PC-3 (cell line): ENCODE data around the gene PTPRS. TPM values are rescaled to one million over a fixed set of nuclear protein-coding genes. Genes with fewer than 3 reads are reported as not detected.

Source experiments
- ATAC-seq: fragments of 200-7000 bp; cut with Tn5 transposase; 2 replicates; pipeline ENCODE4 v1.9.1; 2020; ENCODE audit warnings: mild to moderate bottlenecking, moderate library complexity
- BruUV-seq: library from RNA; stranded (reverse); fragments of 400-500 nt; replicated peaks from 2 replicates; lab custom pipeline; 2021; lab: Mats Ljungman, UMichigan
- CTCF ChIA-PET: fragments of 300-600 bp; sonication (Branson Sonifier 250); formaldehyde crosslinking; loops from one replicate; lab custom pipeline; 2022; ENCODE audit warnings: antibody characterized with exemption; lab: Charles Lee
- POLR2A ChIA-PET: fragments of 300-600 bp; sonication (Branson Sonifier 250); formaldehyde crosslinking; loops from one replicate; lab custom pipeline; 2022; ENCODE audit warnings: antibody characterized with exemption; ENCODE audit not compliant: unreplicated experiment; lab: Charles Lee
- DNase-seq: peaks from one replicate; pipeline ENCODE4 v3.0.0-alpha.2; 2015
- H2AFZ ChIP-seq: fragments of 300-600 bp; sonication (generic); 2 replicates; pipeline ENCODE4 v1.6.0; 2016; ENCODE audit warnings: antibody characterized with exemption, low read length
- H3F3A ChIP-seq: fragments of 300-600 bp; sonication (generic); one replicate; pipeline ENCODE4 v1.6.0; 2017; ENCODE audit warnings: antibody characterized with exemption, low read length, control low read depth, mild to moderate bottlenecking; ENCODE audit not compliant: unreplicated experiment
- H3K27ac ChIP-seq: fragments of 300-600 bp; sonication (generic); 2 replicates; pipeline ENCODE4 v1.5.1; 2016; ENCODE audit warnings: mild to moderate bottlenecking, low read length
- H3K27me3 ChIP-seq: fragments of 300-600 bp; sonication (generic); 2 replicates; pipeline ENCODE4 v1.6.1; 2016; ENCODE audit warnings: low read length, mixed read lengths
- H3K36me3 ChIP-seq: fragments of 300-600 bp; sonication (generic); 2 replicates; pipeline ENCODE4 v1.6.1; 2016; ENCODE audit warnings: low read depth, mixed run types, low read length, mixed read lengths
- H3K4me1 ChIP-seq: fragments of 300-600 bp; sonication (generic); 2 replicates; pipeline ENCODE4 v1.5.1; 2016; ENCODE audit warnings: low read length; ENCODE audit not compliant: insufficient read depth
- H3K4me2 ChIP-seq: fragments of 300-600 bp; sonication (generic); 2 replicates; pipeline ENCODE4 v1.6.0; 2016; ENCODE audit warnings: low read length
- H3K4me3 ChIP-seq: fragments of 300-600 bp; sonication (generic); 2 replicates; pipeline ENCODE4 v1.5.1; 2016; ENCODE audit warnings: mild to moderate bottlenecking, low read length, mixed read lengths
- H3K79me2 ChIP-seq: fragments of 300-600 bp; sonication (generic); 2 replicates; pipeline ENCODE4 v1.6.1; 2017; ENCODE audit warnings: low read length, mixed read lengths
- H3K9ac ChIP-seq: fragments of 300-600 bp; sonication (generic); 2 replicates; pipeline ENCODE4 v1.6.0; 2016; ENCODE audit warnings: mild to moderate bottlenecking, low read length
- H3K9me2 ChIP-seq: fragments of 300-600 bp; sonication (generic); replicated peaks from 2 replicates; pipeline ENCODE4 v1.6.1; 2016; ENCODE audit warnings: mixed run types, low read length, mixed read lengths
- H3K9me3 ChIP-seq: fragments of 300-600 bp; sonication (generic); 2 replicates; pipeline ENCODE4 v1.6.1; 2016; ENCODE audit warnings: low read length, mixed read lengths
- H4K20me1 ChIP-seq: fragments of 300-600 bp; sonication (generic); 2 replicates; pipeline ENCODE4 v1.6.1; 2016; ENCODE audit warnings: low read length, mixed read lengths
- EZH2 ChIP-seq: fragments of 300-600 bp; sonication (generic); IDR thresholded peaks from one replicate; pipeline ENCODE4 v1.6.1; 2017; ENCODE audit warnings: antibody characterized with exemption, mild to moderate bottlenecking, low read length; ENCODE audit not compliant: unreplicated experiment
- EZH2phosphoT487 ChIP-seq: fragments of 300-600 bp; sonication (generic); IDR thresholded peaks from 2 replicates; pipeline ENCODE4 v1.6.1; 2018; ENCODE audit warnings: mild to moderate bottlenecking, antibody characterized with exemption, low read length, borderline replicate concordance
- intact Hi-C: fragments of 100-400 bp; cut with micrococcal nuclease; formaldehyde crosslinking; loops from 2 replicates; pipeline ENCODE4 v1.9.0; 2023
- total RNA-seq: library from RNA; depleted of rRNA; stranded (reverse); fragments of >200 nt; gene quantifications from 2 replicates; pipeline ENCODE4 v1.2.3, GENCODE V29; 2014
- TF ChIP-seq, protein P1 (sequence below): fragments of 300-600 bp; sonication (generic); conservative IDR thresholded peaks from 2 replicates; pipeline ENCODE4 v1.5.1; 2017; ENCODE audit warnings: antibody characterized with exemption, low read depth, mild to moderate bottlenecking, low read length

The PTPRS gene
- total RNA-seq, 1 experiment from 2014 or later: 106 TPM

DNA sequence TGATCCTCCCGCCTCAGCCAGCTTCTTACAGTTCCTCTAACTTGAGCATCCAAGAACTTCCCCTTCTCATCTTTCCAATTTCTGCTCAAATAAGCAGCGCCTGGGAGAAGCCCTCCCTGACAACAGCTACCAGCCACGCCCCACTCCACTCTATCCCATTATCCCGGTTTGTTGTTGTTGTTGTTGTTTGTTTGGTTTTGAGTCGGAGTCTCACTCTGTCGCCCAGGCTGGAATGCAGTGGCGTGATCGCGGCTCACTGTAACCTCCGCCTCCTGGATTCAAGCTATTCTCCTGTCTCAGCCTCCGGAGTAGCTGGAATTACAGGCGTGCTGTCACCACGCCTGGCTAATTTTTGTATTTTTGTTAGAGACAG, 822 bp upstream of the PTPRS start:
- H3K36me3 ChIP-seq: no peaks in the 10 kb centered on the region
- ATAC-seq (no peak), DNase-seq (no peak)
- no peak for TF ChIP-seq EZH2phosphoT487
- TF ChIP-seq, protein P1, sequence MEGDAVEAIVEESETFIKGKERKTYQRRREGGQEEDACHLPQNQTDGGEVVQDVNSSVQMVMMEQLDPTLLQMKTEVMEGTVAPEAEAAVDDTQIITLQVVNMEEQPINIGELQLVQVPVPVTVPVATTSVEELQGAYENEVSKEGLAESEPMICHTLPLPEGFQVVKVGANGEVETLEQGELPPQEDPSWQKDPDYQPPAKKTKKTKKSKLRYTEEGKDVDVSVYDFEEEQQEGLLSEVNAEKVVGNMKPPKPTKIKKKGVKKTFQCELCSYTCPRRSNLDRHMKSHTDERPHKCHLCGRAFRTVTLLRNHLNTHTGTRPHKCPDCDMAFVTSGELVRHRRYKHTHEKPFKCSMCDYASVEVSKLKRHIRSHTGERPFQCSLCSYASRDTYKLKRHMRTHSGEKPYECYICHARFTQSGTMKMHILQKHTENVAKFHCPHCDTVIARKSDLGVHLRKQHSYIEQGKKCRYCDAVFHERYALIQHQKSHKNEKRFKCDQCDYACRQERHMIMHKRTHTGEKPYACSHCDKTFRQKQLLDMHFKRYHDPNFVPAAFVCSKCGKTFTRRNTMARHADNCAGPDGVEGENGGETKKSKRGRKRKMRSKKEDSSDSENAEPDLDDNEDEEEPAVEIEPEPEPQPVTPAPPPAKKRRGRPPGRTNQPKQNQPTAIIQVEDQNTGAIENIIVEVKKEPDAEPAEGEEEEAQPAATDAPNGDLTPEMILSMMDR: no peak
- no peak for TF ChIP-seq EZH2
- H3K9me2 ChIP-seq: no peaks in the 10 kb centered on the region
- intact Hi-C loops: no loop called here
- no peak overlapping the region for H3K9ac ChIP-seq
- POLR2A ChIA-PET: no interaction called here
- no peaks in the 10 kb centered on the region for H4K20me1 ChIP-seq
- no peaks in the 10 kb centered on the region for H3K27me3 ChIP-seq
- H3K27ac ChIP-seq: no peak overlapping the region
- H3K4me2 ChIP-seq: no peak overlapping the region
- H3K4me3 ChIP-seq: no peak overlapping the region
- H3F3A ChIP-seq: no peaks in the 10 kb centered on the region
- H3K79me2 ChIP-seq: peaks cover 10% of the 10 kb centered on the region
- H2AFZ ChIP-seq: 0 out of 2 replicates have a peak overlapping the region, but pooled peaks have one; percentile 51
- peaks cover 19% of the 10 kb centered on the region for H3K4me1 ChIP-seq
- H3K9me3 ChIP-seq: no peaks in the 10 kb centered on the region
- CTCF ChIA-PET: no interaction called here
- no TSS peak for BruUV-seq

DNA sequence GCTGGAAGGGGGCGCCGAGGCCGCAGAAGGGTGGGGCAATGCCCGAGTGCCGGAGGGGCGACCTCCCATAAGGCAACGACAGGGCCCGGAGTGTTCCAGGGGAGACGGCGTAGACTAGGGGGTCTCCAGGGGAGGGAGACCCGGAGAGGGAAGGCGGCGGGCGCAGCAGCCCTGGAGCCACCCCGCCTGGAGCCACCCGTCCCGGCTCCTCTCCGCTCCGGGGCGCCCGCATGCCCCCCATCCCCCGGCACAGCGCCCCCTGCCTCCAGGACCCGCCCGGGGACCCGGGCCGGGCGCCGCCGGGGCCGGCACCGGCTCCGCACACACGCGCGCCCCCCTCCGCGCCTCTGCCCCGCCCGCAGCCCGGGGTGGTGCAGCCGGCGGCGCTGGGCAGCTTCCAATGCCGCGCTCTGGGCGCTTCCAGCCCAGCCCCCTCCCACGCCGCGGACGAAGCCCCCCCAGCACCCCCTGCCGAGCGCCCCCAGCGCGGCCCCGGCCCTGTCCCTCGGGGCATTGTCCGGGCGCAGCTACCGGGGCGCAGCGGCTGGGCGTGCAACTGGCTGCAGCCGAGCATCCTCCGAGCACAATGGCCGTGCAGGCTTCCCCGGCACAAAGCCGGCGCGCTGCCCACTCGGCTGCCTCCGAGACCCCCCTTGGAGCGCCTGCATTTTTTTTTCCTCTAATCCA, 519 bp downstream of the PTPRS start:
- Histone ChIP-seq H3K36me3 (no peaks in the 10 kb centered on the region), H3K9me2 (no peaks in the 10 kb centered on the region), H3K9ac (peak overlapping the region; percentile 28; the same call in 1 of the 2 replicates), H2AFZ (peak overlapping the region; percentile 87), H3K4me3 (peak overlapping the region; percentile 95), H3K4me1 (peaks cover 6% of the 10 kb centered on the region), H3F3A (no peaks in the 10 kb centered on the region), H3K27me3 (no peaks in the 10 kb centered on the region), H3K9me3 (no peaks in the 10 kb centered on the region), H4K20me1 (0 out of 2 replicates have a peak, but pooled peaks cover 3% of the 10 kb centered on the region), H3K27ac (no peak overlapping the region), H3K4me2 (peak overlapping the region; percentile 100), H3K79me2 (peaks cover 10% of the 10 kb centered on the region)
- intact Hi-C loops: no loop called here
- TF ChIP-seq, protein P1: peak; percentile 33; the same call in 1 of the 2 replicates
- no peak for TF ChIP-seq EZH2
- POLR2A ChIA-PET: interaction anchor here (0.7 kb wide), 1 partner anchor 223 kb away, joined by 7 read pairs; no protein-coding TSS in a partner anchor
- CTCF ChIA-PET: interaction anchor here (0.6 kb wide), 1 partner anchor 292 kb away, joined by 7 read pairs; no protein-coding TSS in a partner anchor
- peak; percentile 30 for DNase-seq
- no TSS peak for BruUV-seq
- peak; percentile 47 for ATAC-seq
